CD1c-positive myeloid dendritic cell (primary cell): ENCODE results near the gene PIK3R6.

ENCODE experiments used
- DNase-seq: peaks from one replicate; pipeline ENCODE4 v3.0.0-alpha.2; 2016; ENCODE audit errors: extremely low spot score

PIK3R6 gene

DNA sequence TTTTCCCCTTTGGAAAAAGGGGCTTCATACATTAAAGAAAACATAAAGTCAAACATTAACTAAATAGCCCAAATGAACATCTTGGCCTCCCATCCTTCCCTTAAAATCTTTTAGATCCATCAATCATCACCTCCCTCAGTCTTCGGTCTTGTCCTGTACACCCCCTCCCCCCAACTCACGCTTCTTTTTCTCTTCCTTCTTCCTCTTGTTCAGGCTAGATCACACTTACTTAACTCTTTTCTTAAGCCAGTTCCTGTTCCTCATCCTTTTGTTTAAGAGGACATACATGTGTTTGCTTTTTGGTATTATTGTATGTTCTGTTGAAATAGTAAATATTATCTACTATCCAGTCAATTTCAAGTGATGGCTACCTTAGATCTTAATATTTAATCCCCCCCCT, 73.8 kb downstream of the PIK3R6 start:
- peak; percentile 38 for DNase-seq

DNA sequence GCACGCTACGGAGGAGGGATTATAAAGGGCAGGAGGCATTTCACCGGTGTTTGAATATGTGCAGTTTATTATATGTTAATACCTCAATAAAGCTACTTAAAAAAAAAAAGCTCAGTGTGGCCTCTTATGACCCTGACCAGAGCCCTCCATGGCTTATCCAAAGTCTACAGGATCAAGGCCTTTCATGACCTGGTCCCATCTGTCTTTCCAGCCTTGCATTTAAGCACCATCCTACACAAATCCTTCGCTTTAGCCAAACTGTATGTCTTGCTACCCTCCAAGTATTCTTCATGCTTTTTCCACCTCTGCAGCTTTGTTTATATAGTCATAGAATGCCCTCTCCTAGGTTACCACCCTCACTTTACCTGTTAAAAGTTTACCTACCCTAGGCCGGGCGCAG, 74.8 kb downstream of the PIK3R6 start:
- no peak for DNase-seq

GRCh38 chr17:8791910-8792270, 75.6 kb downstream of the PIK3R6 start:
- DNase-seq: peak; percentile 61

- no peak for DNase-seq
Measured at GRCh38 chr17:8791248-8791909, 76.1 kb downstream of the PIK3R6 start.

DNA sequence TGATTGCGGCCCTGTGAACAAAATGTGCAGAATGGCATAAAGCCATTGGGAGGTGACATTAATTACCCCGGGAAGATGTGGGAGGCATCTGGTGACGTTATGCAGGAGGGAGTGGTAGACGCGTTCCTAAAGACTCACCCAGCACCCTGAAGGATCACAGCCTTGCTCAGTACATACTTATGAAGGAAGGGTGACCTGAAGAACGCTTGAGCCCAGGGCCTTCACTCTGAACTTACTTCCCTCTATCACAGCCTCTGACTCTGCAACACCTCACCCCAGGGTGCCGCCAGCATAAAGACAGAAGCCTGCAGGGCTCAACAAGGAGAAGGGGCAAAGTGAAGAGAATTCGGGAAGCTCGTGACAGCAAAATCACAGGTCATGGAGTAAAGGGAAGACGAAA, 77.7 kb downstream of the PIK3R6 start:
- no peak for DNase-seq

DNA sequence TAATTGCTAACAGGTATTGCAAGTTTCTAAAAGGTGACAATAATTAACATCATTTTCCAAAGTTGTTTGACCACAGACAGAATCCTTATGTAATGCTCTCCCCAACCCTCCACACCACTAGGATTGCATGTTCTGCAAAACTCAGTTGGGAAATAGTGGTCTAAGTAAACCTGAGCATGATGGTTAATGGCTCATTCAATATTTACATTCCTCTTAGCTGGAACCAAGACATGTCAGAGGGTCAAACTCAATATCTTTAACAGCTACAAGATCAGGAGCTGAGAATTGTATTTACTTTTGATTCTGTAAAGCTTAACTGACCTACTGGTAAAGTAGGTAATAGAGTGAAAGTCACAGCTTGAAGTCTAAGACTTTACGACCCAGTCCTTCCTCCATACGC, 78.5 kb downstream of the PIK3R6 start:
- no peak for DNase-seq

- peak; percentile 76 for DNase-seq
Measured at GRCh38 chr17:8785547-8786413, 81.7 kb downstream of the PIK3R6 start.

- no peak for DNase-seq
Measured at GRCh38 chr17:8782176-8782575, 85.3 kb downstream of the PIK3R6 start.

DNA sequence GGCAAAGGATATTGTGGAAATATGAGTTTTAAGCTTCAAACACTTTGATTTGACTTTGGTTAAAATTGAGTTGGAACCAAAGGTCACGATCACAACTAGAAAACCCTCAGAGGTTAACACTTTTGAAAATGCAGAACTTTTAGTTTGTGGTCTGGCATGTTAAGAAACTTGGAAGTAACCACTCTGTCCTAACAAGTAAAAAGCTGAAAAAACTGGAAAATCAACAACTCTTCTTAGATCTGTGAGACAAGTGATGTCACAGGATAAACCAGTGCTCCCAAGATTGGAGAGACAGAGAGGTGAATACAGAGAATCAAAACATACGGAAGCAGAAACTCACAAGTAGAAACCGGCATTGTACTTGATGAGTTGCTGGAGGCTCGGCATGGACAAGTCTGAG, 85.7 kb downstream of the PIK3R6 start:
- peak; percentile 15 for DNase-seq

GRCh38 chr17:8776881-8777280, 90.6 kb downstream of the PIK3R6 start:
- DNase-seq: peak; percentile 53

DNA sequence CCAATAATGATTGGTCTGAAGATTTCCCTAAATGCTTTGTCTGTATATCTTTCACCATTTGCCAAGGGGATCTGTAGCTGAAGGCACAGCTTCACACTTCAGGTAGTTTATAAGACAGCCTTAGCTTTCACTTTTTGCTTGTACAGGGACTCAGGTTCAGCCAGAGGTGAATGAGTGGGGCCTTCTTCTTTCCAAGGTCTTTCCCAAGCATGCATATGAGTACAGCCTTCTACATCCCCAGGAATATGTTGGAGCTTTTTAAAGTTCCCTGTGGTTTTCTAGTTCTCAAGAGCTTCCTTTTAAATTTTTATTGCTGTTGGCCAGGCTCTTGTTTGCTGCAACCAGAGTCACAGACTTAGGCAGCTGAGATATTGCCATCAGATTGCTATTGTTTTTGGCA, 91.2 kb downstream of the PIK3R6 start:
- no peak for DNase-seq

- no peak for DNase-seq
Measured at GRCh38 chr17:8766731-8767130, 100.7 kb downstream of the PIK3R6 start.

DNA sequence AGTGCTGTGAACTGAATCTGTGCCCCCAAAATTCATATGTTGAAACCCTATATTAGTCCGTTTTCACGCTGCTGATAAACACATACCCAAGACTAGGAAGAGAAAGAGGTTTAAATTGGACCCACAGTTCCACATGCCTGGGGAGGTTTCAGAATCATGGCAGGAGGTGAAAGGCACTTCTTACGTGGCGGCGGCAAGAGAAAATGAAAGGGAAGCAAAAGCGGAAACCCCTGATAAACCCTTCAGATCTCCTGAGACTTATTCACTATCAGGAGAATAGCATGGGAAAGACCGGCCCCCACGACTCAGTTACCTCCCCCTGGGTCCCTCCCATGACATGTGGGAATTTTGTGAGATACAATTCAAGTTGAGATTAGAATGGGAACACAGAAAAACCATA, 105.5 kb downstream of the PIK3R6 start:
- no peak for DNase-seq

DNA sequence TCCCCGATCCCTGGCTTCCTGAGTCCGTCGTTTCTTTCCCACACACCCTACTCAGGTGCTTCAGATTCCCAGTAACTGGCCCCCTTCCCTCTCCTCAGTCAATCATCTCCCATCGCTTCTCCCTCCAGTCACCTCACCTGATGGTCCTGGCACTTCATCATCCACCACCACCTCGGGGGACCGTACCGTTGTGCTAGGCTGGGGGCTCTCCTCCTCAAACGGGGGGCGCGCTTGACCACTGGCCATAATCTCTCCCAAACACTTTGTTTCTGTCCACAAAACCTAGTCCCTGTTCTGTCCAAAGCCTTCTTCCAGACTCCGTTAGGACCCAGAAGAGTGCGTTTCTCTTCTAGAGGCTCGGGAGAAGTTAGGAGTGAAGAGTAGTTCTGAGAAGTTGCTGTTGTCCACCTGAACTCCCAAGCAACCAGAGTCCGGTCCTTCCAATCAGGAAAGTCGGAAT, 109.3 kb downstream of the PIK3R6 start, which contains the start of gene SPDYE4:
Gene SPDYE4 (minus strand): TSS at position 410 of the 460 bp plus-strand sequence. CDS start 164 bp downstream, at position 246.
- DNase-seq: no peak

DNA sequence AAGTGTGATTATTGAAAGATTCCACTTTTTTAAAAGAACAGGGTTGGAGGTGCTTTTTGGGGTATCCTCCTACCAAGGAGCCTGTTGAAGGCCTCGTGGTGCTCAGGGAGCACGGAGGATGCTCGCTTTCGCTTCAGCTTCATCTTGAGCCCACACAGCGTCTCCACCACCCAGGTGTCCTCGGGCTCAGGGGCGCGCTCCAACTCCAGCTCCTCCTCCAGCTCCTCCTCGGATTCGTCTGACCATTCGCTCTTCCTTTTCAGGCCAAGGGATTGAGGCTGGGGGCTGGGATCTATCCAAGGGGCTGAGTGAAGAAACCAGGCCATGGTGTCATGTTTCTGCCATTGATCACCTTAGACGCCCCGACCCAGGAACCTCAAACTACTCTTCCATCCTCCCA, 110.3 kb downstream of the PIK3R6 start:
- DNase-seq: no peak

GRCh38 chr17:8755590-8756255, 111.8 kb downstream of the PIK3R6 start:
- DNase-seq: no peak

- no peak for DNase-seq
Measured at GRCh38 chr17:8754890-8755289, 112.6 kb downstream of the PIK3R6 start.

- peak; percentile 26 for DNase-seq
Measured at GRCh38 chr17:8753976-8754440, 113.5 kb downstream of the PIK3R6 start.

DNA sequence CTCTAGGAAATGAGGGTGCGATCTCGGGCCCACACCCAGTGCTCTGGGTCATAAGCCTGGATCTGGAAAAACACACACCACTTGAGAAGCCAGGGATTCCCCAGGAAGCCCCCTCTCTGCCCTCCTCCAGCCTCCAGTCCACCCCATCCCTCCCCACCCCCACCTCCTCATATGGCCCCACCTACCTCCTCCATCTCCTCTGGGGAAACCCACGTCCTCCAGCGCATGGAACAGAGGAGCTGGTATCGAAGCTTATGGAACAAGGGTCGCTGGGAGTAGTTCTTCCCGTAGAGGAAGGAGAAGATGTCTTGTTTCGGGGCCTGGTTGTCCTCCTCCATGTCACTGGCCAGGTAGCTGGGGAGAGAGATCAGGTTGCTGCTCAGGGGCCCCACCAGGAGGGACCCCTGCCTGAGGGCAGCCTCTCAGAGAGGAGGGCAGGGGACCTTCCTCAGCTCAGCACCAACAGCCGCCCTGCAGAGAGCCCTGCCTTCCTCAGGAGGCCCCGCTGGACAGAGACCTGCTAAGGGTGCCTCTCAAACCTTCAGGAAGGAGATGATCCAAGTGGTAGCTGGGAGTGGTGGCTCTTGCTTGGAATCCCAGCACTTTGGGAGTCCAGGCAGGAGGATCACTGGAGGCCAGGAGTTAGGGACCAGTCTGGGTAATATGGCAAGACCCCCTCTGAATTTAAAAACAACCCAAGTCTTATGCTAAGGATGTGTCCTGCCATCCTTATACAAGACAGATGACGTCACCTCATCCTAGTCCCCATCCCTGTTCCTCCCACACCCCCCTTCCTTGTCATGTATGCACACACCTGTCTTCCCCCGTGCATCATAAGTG, 114.1 kb downstream of the PIK3R6 start:
- DNase-seq: no peak
